ENCODE results near the gene LASP1.

GRCh38 chr17:38907930-38908675 lies 38.2 kb downstream of the LASP1 start:
- TF ChIP-seq SMC3 (IDR thresholded peaks at IDR 0.05; ENCODE audit: low read depth, low read length) (no peak), RAD21 (IDR thresholded peaks at IDR 0.05; ENCODE audit: low read length) (no peak), CTCF (IDR thresholded peaks at IDR 0.05) (no peak), EP300 (IDR thresholded peaks at IDR 0.05; ENCODE audit: borderline replicate concordance in 1 of 2, low read depth in 1 of 2, low read length in 1 of 2) (no peak), TAF1 (IDR thresholded peaks at IDR 0.05; ENCODE audit: borderline replicate concordance, low read depth, low read length) (no peak), EZH2phosphoT487 (IDR thresholded peaks at IDR 0.05; ENCODE audit: borderline replicate concordance, low read depth) (no peak), YY1 (IDR thresholded peaks at IDR 0.05; ENCODE audit: low read depth) (no peak), MAX (IDR thresholded peaks at IDR 0.05; ENCODE audit: low read depth) (no peak), NRF1 (IDR thresholded peaks at IDR 0.05; ENCODE audit: low read depth, low read length) (no peak), SIN3A (IDR thresholded peaks at IDR 0.05; ENCODE audit: borderline replicate concordance, low read depth, low read length) (no peak), REST (IDR thresholded peaks at IDR 0.05; ENCODE audit: low read depth, low read length) (no peak), FOXJ3 (CRISPR knock-in tag; IDR thresholded peaks at IDR 0.05) (no peak), USF2 (IDR thresholded peaks at IDR 0.05; ENCODE audit: borderline replicate concordance, low read depth, low read length) (no peak), RXRA (IDR thresholded peaks at IDR 0.05; ENCODE audit: borderline replicate concordance, low read depth) (no peak)

All from SK-N-SH (cell line).